GM12878 (cell line): ENCODE results near the gene AK8. TPM values are rescaled to one million over a fixed set of nuclear protein-coding genes. Genes with fewer than 3 reads are reported as not detected.

ENCODE experiments used
- ATAC-seq: fragments of 200-7000 bp; cut with Tn5 transposase; 3 replicates; pipeline ENCODE4 v1.9.1; 2020; ENCODE audit warnings: mild to moderate bottlenecking, moderate library complexity
- BruUV-seq: library from RNA; stranded (reverse); fragments of 400-500 nt; replicated peaks from 2 replicates; lab custom pipeline; 2021; lab: Mats Ljungman, UMichigan
- CTCF ChIA-PET: fragments of 300-600 bp; sonication (Branson Sonifier 250); formaldehyde crosslinking; extraction: SDS; loops from one replicate; lab custom pipeline; 2021; ENCODE audit warnings: inconsistent platforms; lab: Yijun Ruan, JAX
- POLR2A ChIA-PET: fragments of 350-600 bp; formaldehyde crosslinking; extraction: SDS; loops from one replicate; lab custom pipeline; 2021; ENCODE audit warnings: inconsistent platforms; lab: Charles Lee
- RAD21 ChIA-PET: fragments of 300-600 bp; sonication (Branson Sonifier 250); formaldehyde crosslinking; loops from one replicate; lab custom pipeline; 2023; ENCODE audit warnings: antibody characterized with exemption; ENCODE audit not compliant: unreplicated experiment; lab: Charles Lee
- SMC1A ChIA-PET: fragments of 300-600 bp; sonication (Branson Sonifier 250); formaldehyde crosslinking; loops from one replicate; lab custom pipeline; 2023; ENCODE audit not compliant: unreplicated experiment, uncharacterized antibody; lab: Charles Lee
- DNase-seq: peaks from one replicate; pipeline ENCODE4 v3.0.0-alpha.2; 2011; ENCODE audit warnings: low read depth, low spot score
- FAIRE-seq: peaks from 3 replicates; lab custom pipeline; 2011; peaks lifted over from hg19 to GRCh38; lab: Jason Lieb, UNC
- H2AFZ ChIP-seq: 2 replicates; pipeline ENCODE4 v1.6.0; 2011; ENCODE audit warnings: low read depth, low read length, control low read depth; ENCODE audit not compliant: control insufficient read depth
- H3K27ac ChIP-seq: 2 replicates; pipeline ENCODE4 v1.5.1; 2011; ENCODE audit warnings: control low read depth; ENCODE audit not compliant: control insufficient read depth, insufficient read depth
- H3K27me3 ChIP-seq, 2 experiments: replicated peaks in 1 of 2; 2 replicates each; pipeline versions ENCODE4 v1.6.0 to v1.6.1; 2011; ENCODE audit warnings: low read length in 1 of 2; ENCODE audit not compliant: control insufficient read depth in 2 of 2, insufficient read depth in 2 of 2
- H3K36me3 ChIP-seq, 2 experiments: 2 replicates each; pipeline ENCODE4 v1.5.1; 2011; ENCODE audit warnings: low read length in 1 of 2; ENCODE audit not compliant: control insufficient read depth in 2 of 2, insufficient read depth in 2 of 2
- H3K4me1 ChIP-seq: 2 replicates; pipeline ENCODE4 v1.6.1; 2011; ENCODE audit warnings: mild to moderate bottlenecking, low read length, moderate library complexity, mixed read lengths; ENCODE audit not compliant: control insufficient read depth, insufficient read depth
- H3K4me2 ChIP-seq: 2 replicates; pipeline ENCODE4 v1.6.0; 2011; ENCODE audit warnings: control low read depth; ENCODE audit not compliant: control insufficient read depth, insufficient read depth
- H3K4me3 ChIP-seq: fragments of 200-600 bp; sonication (generic); 2 replicates; pipeline ENCODE4 v1.5.1; 2016
- H3K79me2 ChIP-seq: 2 replicates; pipeline ENCODE4 v1.6.0; 2011; ENCODE audit warnings: low read length; ENCODE audit not compliant: control insufficient read depth, insufficient read depth
- H3K9ac ChIP-seq: 2 replicates; pipeline ENCODE4 v1.8.0; 2011; ENCODE audit warnings: low read length, control low read depth, mixed read lengths; ENCODE audit not compliant: control insufficient read depth, insufficient read depth
- H3K9me3 ChIP-seq: replicated peaks from 3 replicates; pipeline ENCODE4 v1.5.1; 2011; ENCODE audit warnings: mild to moderate bottlenecking, low read length; ENCODE audit not compliant: control insufficient read depth, insufficient read depth
- H4K20me1 ChIP-seq: 2 replicates; pipeline ENCODE4 v1.6.0; 2011; ENCODE audit not compliant: control insufficient read depth, insufficient read depth
- BHLHE40 ChIP-seq, 2 experiments: fragments of 450-650 bp in 1 of 2; IDR thresholded peaks; 2 replicates each; pipeline ENCODE4 v1.6.1; 2011 to 2017; ENCODE audit warnings: low read depth in 2 of 2, borderline replicate concordance in 1 of 2, improper control_type of control experiment in 1 of 2, low read length in 1 of 2, mild to moderate bottlenecking in 1 of 2
- CHD2 ChIP-seq: IDR thresholded peaks from 2 replicates; pipeline ENCODE4 v1.6.1; 2011; ENCODE audit warnings: low read depth, low read length, improper control_type of control experiment, borderline replicate concordance
- CREM ChIP-seq: IDR thresholded peaks from 2 replicates; pipeline ENCODE4 v1.6.1; 2014; ENCODE audit warnings: antibody characterized with exemption, low read depth
- EED ChIP-seq: sonication (generic); IDR thresholded peaks from 2 replicates; pipeline ENCODE4 v1.6.1; 2016; ENCODE audit warnings: antibody characterized with exemption, low read depth
- EP300 ChIP-seq, 2 experiments: fragments of 150-350 bp in 1 of 2; IDR thresholded peaks; 2 replicates each; pipeline ENCODE4 v1.6.1; 2011 to 2012; ENCODE audit warnings: low read depth in 2 of 2, low read length in 2 of 2, borderline replicate concordance in 1 of 2, improper control_type of control experiment in 1 of 2, inconsistent platforms in 1 of 2; ENCODE audit not compliant: control insufficient read depth in 1 of 2
- EZH2 ChIP-seq: IDR thresholded peaks from 2 replicates; pipeline ENCODE4 v1.6.1; 2012; ENCODE audit warnings: low read depth, mild to moderate bottlenecking, control low read depth, inconsistent platforms, low read length, borderline replicate concordance; ENCODE audit not compliant: control insufficient read depth
- FOS ChIP-seq: IDR thresholded peaks from 3 replicates; pipeline ENCODE4 v1.6.1; 2011; ENCODE audit warnings: borderline replicate concordance; ENCODE audit not compliant: insufficient read length; ENCODE audit errors: extremely low read depth
- HDAC2 ChIP-seq: fragments of 200-600 bp; sonication (generic); IDR thresholded peaks from 2 replicates; pipeline ENCODE4 v1.6.1; 2017
- IKZF1 ChIP-seq: fragments of 450-650 bp; conservative IDR thresholded peaks from 2 replicates; pipeline ENCODE4 v1.6.1; 2017; ENCODE audit warnings: antibody characterized with exemption, mild to moderate bottlenecking
- JUND ChIP-seq: IDR thresholded peaks from 2 replicates; pipeline ENCODE4 v1.6.1; 2012; ENCODE audit warnings: low read depth, mild to moderate bottlenecking, low read length, improper control_type of control experiment, moderate library complexity
- KAT2A ChIP-seq: conservative IDR thresholded peaks from 2 replicates; pipeline ENCODE4 v1.6.1; 2011; ENCODE audit warnings: low read depth, low read length; ENCODE audit not compliant: control insufficient read depth
- NFIC ChIP-seq: IDR thresholded peaks from 2 replicates; pipeline ENCODE4 v1.6.1; 2012; ENCODE audit warnings: low read depth, mild to moderate bottlenecking, inconsistent platforms, low read length, moderate library complexity
- NFXL1 ChIP-seq: fragments of 450-650 bp; IDR thresholded peaks from 2 replicates; pipeline ENCODE4 v1.6.1; 2017; ENCODE audit warnings: antibody characterized with exemption, mild to moderate bottlenecking, borderline replicate concordance
- PAX8 ChIP-seq: fragments of 450-650 bp; IDR thresholded peaks from 2 replicates; pipeline ENCODE4 v1.6.1; 2017; ENCODE audit warnings: mild to moderate bottlenecking, moderate library complexity
- POLR2AphosphoS2 ChIP-seq: IDR thresholded peaks from 2 replicates; pipeline ENCODE4 v1.6.1; 2011; ENCODE audit warnings: low read depth, mild to moderate bottlenecking, low read length, improper control_type of control experiment, moderate library complexity
- RAD21 ChIP-seq: IDR thresholded peaks from 2 replicates; pipeline ENCODE4 v1.6.1; 2011; ENCODE audit warnings: mild to moderate bottlenecking, low read depth, low read length, moderate library complexity; ENCODE audit not compliant: insufficient read depth
- RAD51 ChIP-seq: fragments of 450-650 bp; IDR thresholded peaks from 2 replicates; pipeline ENCODE4 v1.6.1; 2016; ENCODE audit warnings: moderate library complexity, mild to moderate bottlenecking, inconsistent platforms
- RUNX3 ChIP-seq: IDR thresholded peaks from 2 replicates; pipeline ENCODE4 v1.6.1; 2012; ENCODE audit warnings: low read length, inconsistent platforms
- ZNF274 ChIP-seq: IDR thresholded peaks from one replicate; pipeline ENCODE4 v1.8.0; 2011; ENCODE audit not compliant: insufficient read length, insufficient read depth
- WGBS: methylation state at CpG from one replicate; pipeline ENCODE4 v1.1.6; 2016; ENCODE audit warnings: low lambda C conversion rate; ENCODE audit not compliant: insufficient replicate concordance, insufficient coverage; ENCODE audit errors: missing lambda C conversion rate; 5-methylcytosine and 5-hydroxymethylcytosine counted together
- in situ Hi-C: fragments of 300-500 bp; cut with MboI; formaldehyde crosslinking; loops from 9 replicates; pipeline ENCODE4 v1.14.3; 2018; ENCODE audit warnings: mixed read lengths
- intact Hi-C: fragments of 100-400 bp; cut with micrococcal nuclease; formaldehyde crosslinking; loops from one replicate; pipeline ENCODE4 v1.14.2; 2022; ENCODE audit not compliant: unreplicated experiment
- polyA plus RNA-seq, 11 experiments: library from polyadenylated mRNA; depleted of rRNA in 4 of 11; unstranded in 6 of 11; stranded (reverse) in 5 of 11; fragments of >200 nt; fragmentation: Nextera tagmentation in 4 of 11; fragmentation: Illumina TruSeq in 1 of 11; extraction: Ambion mirVana in 4 of 11; extraction: Trizol in 1 of 11; gene quantifications; 1 replicate in 1 of 11; 2 replicates in 10 of 11; pipeline versions ENCODE4 v1.2.1 to v1.2.3, GENCODE V29; 2011 to 2016; ENCODE audit warnings: inconsistent platforms in 2 of 11, missing spikeins in 2 of 11, low read depth in 1 of 11
- total RNA-seq, 4 experiments: library from RNA; depleted of rRNA in 3 of 4; stranded (reverse); fragments of >200 nt in 3 of 4; fragmentation: Illumina TruSeq in 1 of 4; extraction: Trizol in 1 of 4; gene quantifications; 2 replicates each; pipeline versions ENCODE4 v1.2.1 to v1.2.3, GENCODE V29; 2013 to 2021
- TF ChIP-seq, protein P1 (sequence below): fragments of 450-650 bp; formaldehyde crosslinking; IDR thresholded peaks from 2 replicates; pipeline ENCODE4 v1.4.0; 2022; ENCODE audit warnings: mild to moderate bottlenecking, moderate library complexity
- TF ChIP-seq, protein P2 (sequence below): IDR thresholded peaks from 2 replicates; pipeline ENCODE4 v1.6.1; 2011; ENCODE audit warnings: low read depth, low read length, improper control_type of control experiment, borderline replicate concordance

The AK8 gene
- total and polyA plus RNA-seq, 10 of the 15 experiments (the other 5 are each of a cell fraction or from before 2014, with no cell fraction given): 0.03 to 0.12 (median 0.06) TPM; not detected in 5

DNA sequence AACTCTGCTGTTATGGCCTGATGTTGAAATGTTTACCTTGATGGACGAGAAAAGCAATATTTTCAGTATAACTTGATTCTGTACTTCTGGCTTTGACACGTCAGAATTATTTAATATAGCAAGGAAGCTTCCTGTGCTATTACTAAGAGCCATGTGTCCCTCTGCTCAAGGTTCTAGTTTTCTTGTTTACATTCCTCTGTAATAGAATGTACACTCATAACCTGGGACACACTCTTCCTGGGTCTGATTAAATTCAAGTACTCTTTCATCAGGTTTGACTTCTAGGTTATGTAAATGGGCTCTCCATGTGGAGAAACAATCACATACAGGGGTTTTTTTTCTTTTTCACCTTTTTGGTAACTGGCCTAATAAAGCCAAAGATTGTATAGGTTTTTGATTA is 174.7 kb downstream of the AK8 start (continued):
- TF ChIP-seq, protein P1, sequence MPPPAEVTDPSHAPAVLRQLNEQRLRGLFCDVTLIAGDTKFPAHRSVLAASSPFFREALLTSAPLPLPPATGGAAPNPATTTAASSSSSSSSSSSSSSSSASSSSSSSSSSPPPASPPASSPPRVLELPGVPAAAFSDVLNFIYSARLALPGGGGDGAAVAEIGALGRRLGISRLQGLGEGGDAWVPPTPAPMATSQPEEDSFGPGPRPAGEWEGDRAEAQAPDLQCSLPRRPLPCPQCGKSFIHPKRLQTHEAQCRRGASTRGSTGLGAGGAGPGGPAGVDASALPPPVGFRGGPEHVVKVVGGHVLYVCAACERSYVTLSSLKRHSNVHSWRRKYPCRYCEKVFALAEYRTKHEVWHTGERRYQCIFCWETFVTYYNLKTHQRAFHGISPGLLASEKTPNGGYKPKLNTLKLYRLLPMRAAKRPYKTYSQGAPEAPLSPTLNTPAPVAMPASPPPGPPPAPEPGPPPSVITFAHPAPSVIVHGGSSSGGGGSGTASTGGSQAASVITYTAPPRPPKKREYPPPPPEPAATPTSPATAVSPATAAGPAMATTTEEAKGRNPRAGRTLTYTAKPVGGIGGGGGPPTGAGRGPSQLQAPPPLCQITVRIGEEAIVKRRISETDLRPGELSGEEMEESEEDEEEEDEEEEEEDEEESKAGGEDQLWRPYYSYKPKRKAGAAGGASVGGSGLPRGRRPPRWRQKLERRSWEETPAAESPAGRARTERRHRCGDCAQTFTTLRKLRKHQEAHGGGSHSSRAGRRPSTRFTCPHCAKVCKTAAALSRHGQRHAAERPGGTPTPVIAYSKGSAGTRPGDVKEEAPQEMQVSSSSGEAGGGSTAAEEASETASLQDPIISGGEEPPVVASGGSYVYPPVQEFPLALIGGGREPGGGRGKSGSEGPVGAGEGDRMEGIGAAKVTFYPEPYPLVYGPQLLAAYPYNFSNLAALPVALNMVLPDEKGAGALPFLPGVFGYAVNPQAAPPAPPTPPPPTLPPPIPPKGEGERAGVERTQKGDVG (CRISPR knock-in tag): no peak
- no peak for TF ChIP-seq HDAC2

DNA sequence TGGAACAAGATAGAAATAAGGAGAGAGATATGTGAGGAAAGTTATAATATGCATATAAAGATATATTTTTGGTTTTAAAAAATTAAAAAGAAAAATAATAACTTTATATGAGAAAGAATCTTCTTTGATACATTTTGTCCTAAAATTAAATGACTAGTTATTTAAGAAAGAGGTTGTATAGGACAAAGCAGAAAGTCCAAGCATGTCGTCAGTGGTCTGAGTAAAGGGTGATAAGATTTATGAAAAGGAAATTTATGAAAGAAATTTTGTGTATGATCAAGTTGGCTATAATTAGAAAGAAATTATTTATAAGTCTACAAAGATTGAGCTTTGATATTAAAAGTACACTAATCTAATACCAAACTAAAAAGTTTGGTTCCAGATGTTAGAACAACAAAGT is 175.8 kb downstream of the AK8 start:
- intact Hi-C loops: no loop called here
- WGBS: 54% methylated on average over 1 of the region's 1 CpG
- no peak overlapping the region for H3K27ac ChIP-seq
- in situ Hi-C loops: no loop called here
- H4K20me1 ChIP-seq: no peaks in the 10 kb centered on the region
- no peaks in the 10 kb centered on the region for H3K36me3 ChIP-seq
- no TSS peak for BruUV-seq
- FAIRE-seq (no peak), ATAC-seq (no peak), DNase-seq (no peak)
- SMC1A ChIA-PET: no interaction called here
- no peak overlapping the region for H3K9ac ChIP-seq
- H3K4me1 ChIP-seq: no peaks in the 10 kb centered on the region
- RAD21 ChIA-PET: no interaction called here
- no peak overlapping the region for H2AFZ ChIP-seq
- H3K4me3 ChIP-seq: no peak overlapping the region
- H3K27me3 ChIP-seq: no peaks in the 10 kb centered on the region
- TF ChIP-seq CREM: no peak
- no peak for TF ChIP-seq RAD51
- TF ChIP-seq IKZF1: no peak
- no peak for TF ChIP-seq FOS
- no peak for TF ChIP-seq CHD2
- no peak for TF ChIP-seq NFIC
- no peak for TF ChIP-seq BHLHE40 (IDR thresholded peaks at IDR 0.05; ENCODE audit: borderline replicate concordance in 1 of 2, low read depth in 2 of 2, low read length in 1 of 2)
- TF ChIP-seq NFXL1: no peak
- TF ChIP-seq HDAC2: no peak
- TF ChIP-seq PAX8: no peak
- TF ChIP-seq POLR2AphosphoS2: no peak
- TF ChIP-seq EZH2: no peak
- TF ChIP-seq KAT2A: no peak
- no peak for TF ChIP-seq JUND
- no peak for TF ChIP-seq RUNX3
- TF ChIP-seq EP300 (IDR thresholded peaks at IDR 0.05; ENCODE audit: borderline replicate concordance in 1 of 2, control insufficient read depth in 1 of 2, low read depth in 2 of 2, low read length in 2 of 2): no peak
- TF ChIP-seq, protein P2, sequence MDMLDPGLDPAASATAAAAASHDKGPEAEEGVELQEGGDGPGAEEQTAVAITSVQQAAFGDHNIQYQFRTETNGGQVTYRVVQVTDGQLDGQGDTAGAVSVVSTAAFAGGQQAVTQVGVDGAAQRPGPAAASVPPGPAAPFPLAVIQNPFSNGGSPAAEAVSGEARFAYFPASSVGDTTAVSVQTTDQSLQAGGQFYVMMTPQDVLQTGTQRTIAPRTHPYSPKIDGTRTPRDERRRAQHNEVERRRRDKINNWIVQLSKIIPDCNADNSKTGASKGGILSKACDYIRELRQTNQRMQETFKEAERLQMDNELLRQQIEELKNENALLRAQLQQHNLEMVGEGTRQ: no peak
- TF ChIP-seq RAD21: no peak
- TF ChIP-seq ZNF274: no peak
- no peak for TF ChIP-seq EED
- POLR2A ChIA-PET: no interaction called here
- H3K4me2 ChIP-seq: no peak overlapping the region
- H3K9me3 ChIP-seq: no peaks in the 10 kb centered on the region; the same call in none of the 3 replicates
- H3K79me2 ChIP-seq: no peaks in the 10 kb centered on the region
- CTCF ChIA-PET: no interaction called here
